GM18498 (cell line): ENCODE results near the gene OSBP.
"Not testable (repeated sequence)": the region's sequence is repeated elsewhere in the genome, so short reads cannot be mapped to it uniquely, and the experiment has no call there.

ENCODE experiments used
- ATAC-seq: cut with Tn5 transposase; IDR thresholded peaks from one replicate; pipeline ENCODE4 v1.9.1; 2021; ENCODE audit warnings: mild to moderate bottlenecking, moderate library complexity; ENCODE audit not compliant: unreplicated experiment

The OSBP gene

GRCh38 chr11:59555601-59556114, 59.9 kb downstream of the OSBP start:
- ATAC-seq = no peak

GRCh38 chr11:59553323-59553722, 62.3 kb downstream of the OSBP start:
- no peak for ATAC-seq

GRCh38 chr11:59552844-59553243, 62.7 kb downstream of the OSBP start:
- ATAC-seq = no peak

GRCh38 chr11:59551659-59552521, 63.7 kb downstream of the OSBP start:
- ATAC-seq = no peak

- ATAC-seq = peak; percentile 40
Observed at GRCh38 chr11:59550842-59551658, 64.5 kb downstream of the OSBP start.

- ATAC-seq = peak; percentile 88
Observed at GRCh38 chr11:59550368-59550841, 65.2 kb downstream of the OSBP start.

- ATAC-seq = no peak
Observed at GRCh38 chr11:59548309-59548656, 67.3 kb downstream of the OSBP start.

- not testable (repeated sequence) for ATAC-seq
Observed at GRCh38 chr11:59547605-59548308, 67.8 kb downstream of the OSBP start.

GRCh38 chr11:59545179-59546020, 70.2 kb downstream of the OSBP start:
- no peak for ATAC-seq

GRCh38 chr11:59544869-59545178, 70.8 kb downstream of the OSBP start:
- ATAC-seq = no peak

GRCh38 chr11:59543713-59544112, 71.9 kb downstream of the OSBP start:
- ATAC-seq = not testable (repeated sequence)

- ATAC-seq = no peak
Observed at GRCh38 chr11:59542142-59542810, 73.3 kb downstream of the OSBP start.

GRCh38 chr11:59534676-59535075, 80.9 kb downstream of the OSBP start:
- ATAC-seq = no peak

- no peak for ATAC-seq
Observed at GRCh38 chr11:59532620-59533019, 83.0 kb downstream of the OSBP start.

- no peak for ATAC-seq
Observed at GRCh38 chr11:59528711-59529110, 86.9 kb downstream of the OSBP start.
